ENCODE results near the gene RGS9. TPM values are rescaled to one million over a fixed set of nuclear protein-coding genes. Genes with fewer than 3 reads are reported as not detected.
"Not testable (repeated sequence)": the region's sequence is repeated elsewhere in the genome, so short reads cannot be mapped to it uniquely, and the experiment has no call there.

Gene RGS9
- total RNA-seq, 2 donors from 2014 or later = 7.4 to 9.9 TPM

DNA sequence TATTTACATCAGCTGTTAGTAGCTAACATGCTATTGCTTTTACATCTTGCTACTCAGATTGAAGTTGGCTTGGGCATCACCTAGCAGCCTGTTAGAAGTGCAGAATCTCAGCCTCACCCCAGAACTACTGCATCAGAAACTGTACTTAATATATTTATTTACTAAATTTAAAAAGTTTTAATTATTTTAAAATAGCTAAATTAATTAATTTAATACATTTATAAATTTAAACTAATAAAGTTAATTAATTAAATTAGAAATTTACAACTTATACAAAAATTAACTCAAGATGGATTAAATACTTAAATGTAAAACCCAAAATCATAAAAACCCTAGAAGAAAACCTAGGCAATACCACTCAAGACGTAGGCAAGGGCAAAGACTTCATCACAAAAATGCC lies 41.7 kb upstream of the RGS9 start:
- DNase-seq = no peak
- TF ChIP-seq CTCF (IDR thresholded peaks at IDR 0.05) = no peak

GRCh38 chr17:65096382-65096781 lies 40.8 kb upstream of the RGS9 start:
- H3K9me3 ChIP-seq; H3K27me3 ChIP-seq; intact Hi-C loops (cut with DNase I); H3K4me3 ChIP-seq; H3K9ac ChIP-seq (ENCODE audit: low read depth in 2 of 2, low read length in 2 of 2); H3K27ac ChIP-seq; DNase-seq; H3K4me1 ChIP-seq; H3K36me3 ChIP-seq: not testable (repeated sequence)

More for the DNA sequence above, 41.7 kb upstream of the RGS9 start:
- no peaks in the 10 kb centered on the region for H3K36me3 ChIP-seq
- no peak overlapping the region for H3K9ac ChIP-seq (ENCODE audit: low read depth in 2 of 2, low read length in 2 of 2)
- intact Hi-C loops (cut with DNase I) = no loop called here
- H3K27ac ChIP-seq = no peak overlapping the region
- no peaks in the 10 kb centered on the region for H3K9me3 ChIP-seq
- no peak overlapping the region for H3K4me3 ChIP-seq
- H3K4me1 ChIP-seq = no peaks in the 10 kb centered on the region
- H3K27me3 ChIP-seq = no peaks in the 10 kb centered on the region

DNA sequence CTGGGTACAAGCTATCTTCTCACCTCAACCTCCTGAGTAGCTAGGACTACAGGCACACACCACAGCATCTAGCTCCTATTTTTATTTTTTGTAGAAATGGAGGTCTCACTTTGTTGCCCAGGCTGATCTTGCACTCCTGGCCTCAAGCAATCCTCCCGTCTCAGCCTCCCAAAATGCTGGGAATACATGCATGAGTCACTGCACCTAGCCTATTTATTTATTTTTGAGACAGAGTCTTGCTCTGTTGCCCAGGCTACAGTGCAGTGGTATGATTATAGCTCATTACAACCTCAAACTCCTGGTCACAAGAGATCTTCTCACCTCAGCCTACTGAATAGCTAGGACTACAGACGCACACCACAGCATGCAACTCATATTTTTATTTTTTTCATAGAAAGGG lies 40.1 kb upstream of the RGS9 start:
- no peak for DNase-seq

GRCh38 chr17:65099475-65099874 lies 37.7 kb upstream of the RGS9 start:
- H3K27ac ChIP-seq = peak overlapping the region; percentile 72
- TF ChIP-seq CTCF (IDR thresholded peaks at IDR 0.05) = no peak

More for the DNA sequence above, 40.1 kb upstream of the RGS9 start:
- intact Hi-C loops (cut with DNase I) = no loop called here
- Histone ChIP-seq H3K4me1 (no peaks in the 10 kb centered on the region), H3K27me3 (no peaks in the 10 kb centered on the region), H3K9me3 (no peaks in the 10 kb centered on the region), H3K9ac (ENCODE audit: low read depth in 2 of 2, low read length in 2 of 2) (no peak overlapping the region), H3K27ac (no peak overlapping the region), H3K36me3 (no peaks in the 10 kb centered on the region), H3K4me3 (no peak overlapping the region)
- TF ChIP-seq CTCF (IDR thresholded peaks at IDR 0.05) = no peak

GRCh38 chr17:65099941-65100315 lies 37.2 kb upstream of the RGS9 start:
- H3K4me1 ChIP-seq = no peaks in the 10 kb centered on the region
- H3K9me3 ChIP-seq = no peaks in the 10 kb centered on the region
- H3K27ac ChIP-seq = peak overlapping the region; percentile 72
- DNase-seq = peak; percentile 48
- H3K9ac ChIP-seq (ENCODE audit: low read depth in 2 of 2, low read length in 2 of 2) = peak overlapping the region; percentile 49 to 58
- H3K4me3 ChIP-seq = peak overlapping the region; percentile 49
- H3K36me3 ChIP-seq = no peaks in the 10 kb centered on the region
- H3K27me3 ChIP-seq = no peaks in the 10 kb centered on the region
- intact Hi-C loops (cut with DNase I) = loop anchor here (10.0 kb wide), 2 partner anchors 95 to 115 kb away; no protein-coding TSS in a partner anchor
- TF ChIP-seq CTCF (IDR thresholded peaks at IDR 0.05) = no peak

More at GRCh38 chr17:65099475-65099874, 37.7 kb upstream of the RGS9 start:
- DNase-seq = no peak
- H3K27me3 ChIP-seq = no peaks in the 10 kb centered on the region
- H3K4me3 ChIP-seq = peak overlapping the region; percentile 49
- no peaks in the 10 kb centered on the region for H3K36me3 ChIP-seq
- intact Hi-C loops (cut with DNase I) = no loop called here
- no peak overlapping the region for H3K9ac ChIP-seq (ENCODE audit: low read depth in 2 of 2, low read length in 2 of 2)
- no peaks in the 10 kb centered on the region for H3K9me3 ChIP-seq
- no peaks in the 10 kb centered on the region for H3K4me1 ChIP-seq

GRCh38 chr17:65100316-65101140 lies 36.6 kb upstream of the RGS9 start:
- peak; percentile 75 for TF ChIP-seq CTCF (IDR thresholded peaks at IDR 0.05)
- DNase-seq = peak; percentile 91
- Histone ChIP-seq H3K4me3 (peak overlapping the region; percentile 49), H3K9ac (ENCODE audit: low read depth in 2 of 2, low read length in 2 of 2) (peak overlapping the region; percentile 58 to 76), H3K9me3 (no peaks in the 10 kb centered on the region), H3K4me1 (no peaks in the 10 kb centered on the region), H3K27me3 (no peaks in the 10 kb centered on the region), H3K27ac (peak overlapping the region; percentile 72), H3K36me3 (no peaks in the 10 kb centered on the region)
- intact Hi-C loops (cut with DNase I) = loop anchor here (10.0 kb wide), 2 partner anchors 94 to 116 kb away; no protein-coding TSS in a partner anchor
